ENCODE measurements around the gene BRD3OS. TPM values are rescaled to one million over a fixed set of nuclear protein-coding genes. Genes with fewer than 3 reads are reported as not detected.
"Not testable (repeated sequence)": the region's sequence is repeated elsewhere in the genome, so short reads cannot be mapped to it uniquely, and the experiment has no call there.

The BRD3OS gene
- total RNA-seq, 4 donors from 2014 or later = 1.8 to 6.2 (median 4.3) TPM

GRCh38 chr9:133986061-133986460, 39.2 kb upstream of the BRD3OS start:
- peaks cover 13 to 18% (median 14%) of the 10 kb centered on the region in 3 donors for H3K4me1 ChIP-seq
- WGBS, 2 donors = 59 to 74% methylated on average over 6 of the region's 6 CpGs
- no peak for DNase-seq
- H3K27me3 ChIP-seq = peaks cover 0 to 5% (median 0%) of the 10 kb centered on the region in 4 donors
- TF ChIP-seq POLR2A (IDR thresholded peaks at IDR 0.05) (no peak), CTCF (IDR thresholded peaks at IDR 0.05) (no peak)
- intact Hi-C loops (cut with DNase I) = no loop called here
- H3K9me3 ChIP-seq = no peaks in the 10 kb centered on the region
- H3K27ac ChIP-seq = no peak overlapping the region
- H3K4me3 ChIP-seq = no peak overlapping the region
- no peaks in the 10 kb centered on the region for H3K36me3 ChIP-seq

GRCh38 chr9:133986774-133987445, 38.4 kb upstream of the BRD3OS start:
- Histone ChIP-seq H3K27me3 (peaks cover 0 to 12% (median 0%) of the 10 kb centered on the region in 4 donors), H3K4me3 (no peak overlapping the region), H3K36me3 (no peaks in the 10 kb centered on the region), H3K9me3 (no peaks in the 10 kb centered on the region), H3K4me1 (peaks cover 16 to 24% (median 20%) of the 10 kb centered on the region in 3 donors), H3K27ac (no peak overlapping the region)
- 87 to 92% methylated on average over 10 to 13 of the region's 13 CpGs for WGBS, 2 donors
- TF ChIP-seq POLR2A (IDR thresholded peaks at IDR 0.05) (no peak), CTCF (IDR thresholded peaks at IDR 0.05) (no peak)
- intact Hi-C loops (cut with DNase I) = no loop called here
- no peak for DNase-seq

- Histone ChIP-seq H3K9me3 (no peaks in the 10 kb centered on the region), H3K4me1 (peaks cover 16 to 29% (median 20%) of the 10 kb centered on the region in 3 donors), H3K27me3 (peaks cover 0 to 17% (median 0%) of the 10 kb centered on the region in 4 donors), H3K4me3 (no peak overlapping the region), H3K36me3 (no peaks in the 10 kb centered on the region), H3K27ac (no peak overlapping the region)
- intact Hi-C loops (cut with DNase I) = no loop called here
- no peak for DNase-seq
- TF ChIP-seq POLR2A (IDR thresholded peaks at IDR 0.05) (no peak), CTCF (IDR thresholded peaks at IDR 0.05) (no peak)
- WGBS, 2 donors = 83 to 87% methylated on average over 13 to 14 of the region's 14 CpGs
Measured at GRCh38 chr9:133987446-133987788, 37.9 kb upstream of the BRD3OS start.

DNA sequence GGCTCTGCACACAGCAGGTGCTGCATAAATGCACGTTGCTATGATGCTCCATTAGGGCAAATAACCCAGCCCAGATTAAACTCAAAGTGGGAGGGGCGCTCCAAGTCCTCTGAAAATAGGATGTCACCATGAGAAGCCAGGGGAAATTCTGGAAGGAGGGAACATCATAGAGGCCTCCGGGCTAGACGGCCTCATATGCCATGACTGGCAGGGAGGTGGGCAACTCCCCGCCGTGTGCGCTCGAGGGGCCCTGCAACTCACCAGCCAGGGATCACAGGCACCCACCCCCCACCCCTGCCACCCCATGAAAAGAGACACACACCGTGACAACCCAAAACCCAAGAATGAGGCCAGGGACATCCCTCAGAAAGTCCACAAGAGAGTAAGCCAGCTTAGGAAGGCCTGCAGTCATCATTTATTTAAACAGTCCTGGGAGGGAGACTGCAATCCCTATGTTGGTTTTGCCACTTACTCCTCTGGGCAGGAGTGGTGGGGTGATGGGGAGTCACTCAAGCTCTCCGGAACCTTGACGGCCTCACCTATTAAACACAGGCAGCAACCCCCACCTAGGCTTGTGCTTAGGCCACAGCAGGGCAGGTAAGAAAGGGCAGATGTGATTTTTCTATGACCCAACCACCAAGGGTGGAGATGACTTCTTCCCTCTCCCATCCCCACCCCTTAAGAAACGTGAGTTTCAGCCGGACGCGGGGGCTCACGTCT, 37.2 kb upstream of the BRD3OS start:
- H3K9me3 ChIP-seq = no peaks in the 10 kb centered on the region
- TF ChIP-seq CTCF (IDR thresholded peaks at IDR 0.05) = no peak
- no peak for TF ChIP-seq POLR2A (IDR thresholded peaks at IDR 0.05)
- intact Hi-C loops (cut with DNase I) = no loop called here
- peaks cover 16 to 32% (median 22%) of the 10 kb centered on the region in 3 donors for H3K4me1 ChIP-seq
- H3K27me3 ChIP-seq = peaks cover 0 to 17% (median 0%) of the 10 kb centered on the region in 4 donors
- H3K4me3 ChIP-seq = no peak overlapping the region
- H3K27ac ChIP-seq = no peak overlapping the region
- DNase-seq = no peak
- WGBS, 2 donors = 67 to 90% methylated on average over 3 to 15 of the region's 16 CpGs
- H3K36me3 ChIP-seq = no peaks in the 10 kb centered on the region

DNA sequence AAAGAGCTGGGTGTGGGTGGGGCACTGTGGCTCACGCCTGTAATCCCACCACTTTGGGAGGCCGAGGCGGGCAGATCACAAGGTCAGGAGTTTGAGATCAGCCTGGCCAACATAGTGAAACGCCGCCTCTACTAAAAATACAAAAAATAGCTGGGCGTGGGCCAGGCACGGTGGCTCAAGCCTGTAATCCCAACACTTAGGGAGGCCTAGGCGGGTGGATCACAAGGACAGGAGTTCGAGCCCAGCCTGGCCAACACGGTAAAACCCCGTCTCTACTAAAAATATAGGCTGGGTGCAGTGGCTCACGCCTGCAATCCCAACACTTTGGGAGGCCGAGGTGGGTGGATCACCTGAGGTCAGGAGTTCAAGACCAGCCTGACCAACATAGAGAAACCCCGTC, 36.5 kb upstream of the BRD3OS start:
- Histone ChIP-seq H3K4me1 (peaks cover 23 to 39% (median 29%) of the 10 kb centered on the region in 3 donors), H3K27me3 (peaks cover 0 to 17% (median 0%) of the 10 kb centered on the region in 4 donors)
- H3K4me3 ChIP-seq; intact Hi-C loops (cut with DNase I); H3K9me3 ChIP-seq; H3K36me3 ChIP-seq; DNase-seq; H3K27ac ChIP-seq: not testable (repeated sequence)
- 82 to 83% methylated on average over 9 to 10 of the region's 14 CpGs for WGBS, 2 donors

Data from esophagus squamous epithelium (tissue), 5 donors.